Naive thymus-derived CD4-positive, alpha-beta T cell (primary cell): ENCODE results near the gene KIF26A. TPM values are rescaled to one million over a fixed set of nuclear protein-coding genes. Genes with fewer than 3 reads are reported as not detected.

Experiments
- ATAC-seq: fragments of 150-1000 bp; cut with Tn5 transposase; 2 replicates; pipeline ENCODE4 v1.10.0; 2021; ENCODE audit warnings: mild to moderate bottlenecking, moderate library complexity
- CTCF ChIA-PET: fragments of 350-600 bp; sonication (Branson Sonifier 250); formaldehyde crosslinking; loops from one replicate; lab custom pipeline; 2021; ENCODE audit warnings: antibody characterized with exemption; lab: Charles Lee
- POLR2A ChIA-PET: fragments of 350-600 bp; sonication (Branson Sonifier 250); formaldehyde crosslinking; loops from one replicate; lab custom pipeline; 2021; ENCODE audit warnings: antibody characterized with exemption, inconsistent platforms; lab: Charles Lee
- DNase-seq, 9 donors: peaks; one replicate each; pipeline versions ENCODE4 v3.0.0 to v3.0.0-alpha.2; 2020 to 2022; ENCODE audit warnings: mixed read lengths in 1 of 9
- H3K27ac ChIP-seq: one replicate; pipeline ENCODE4 v1.7.0; 2013; ENCODE audit warnings: mild to moderate bottlenecking, low read depth, low read length, moderate library complexity
- H3K27me3 ChIP-seq, 2 donors: one replicate each; pipeline ENCODE4 v1.7.0; 2013; ENCODE audit warnings: low read length in 2 of 2, mild to moderate bottlenecking in 2 of 2, moderate library complexity in 2 of 2; ENCODE audit not compliant: control insufficient read depth in 2 of 2, insufficient read depth in 2 of 2
- H3K36me3 ChIP-seq, 3 experiments: 1 replicate in 2 of 3; 2 replicates in 1 of 3; pipeline ENCODE4 v1.7.0; 2013; ENCODE audit warnings: low read length in 3 of 3, mild to moderate bottlenecking in 3 of 3, moderate library complexity in 1 of 3; ENCODE audit not compliant: insufficient read depth in 3 of 3, control insufficient read depth in 2 of 3
- H3K4me1 ChIP-seq, 2 donors: one replicate each; pipeline ENCODE4 v1.7.0; 2013; ENCODE audit warnings: low read length in 2 of 2, mild to moderate bottlenecking in 2 of 2, moderate library complexity in 1 of 2; ENCODE audit not compliant: control insufficient read depth in 2 of 2, insufficient read depth in 2 of 2
- H3K4me3 ChIP-seq: 2 replicates; pipeline ENCODE4 v1.7.0; 2013; ENCODE audit warnings: mild to moderate bottlenecking, low read length
- H3K9me3 ChIP-seq, 3 experiments: 1 replicate in 2 of 3; 2 replicates in 1 of 3; pipeline ENCODE4 v1.7.0; 2013; ENCODE audit warnings: low read length in 3 of 3; ENCODE audit not compliant: control insufficient read depth in 2 of 3
- H3K27ac Mint-ChIP-seq, 9 donors: one replicate each; pipeline ENCODE4 v1.8.0; 2020 to 2022; ENCODE audit warnings: mixed read lengths in 9 of 9, mild to moderate bottlenecking in 8 of 9, moderate library complexity in 5 of 9, inconsistent platforms in 2 of 9
- H3K27me3 Mint-ChIP-seq, 5 donors: one replicate each; pipeline ENCODE4 v1.8.0; 2021 to 2022; ENCODE audit warnings: mixed read lengths in 5 of 5, mild to moderate bottlenecking in 1 of 5
- H3K36me3 Mint-ChIP-seq, 5 donors: one replicate each; pipeline ENCODE4 v1.8.0; 2020 to 2022; ENCODE audit warnings: mixed read lengths in 5 of 5, mild to moderate bottlenecking in 3 of 5, inconsistent platforms in 1 of 5
- H3K4me1 Mint-ChIP-seq, 7 donors: one replicate each; pipeline ENCODE4 v1.8.0; 2020 to 2022; ENCODE audit warnings: mixed read lengths in 7 of 7, mild to moderate bottlenecking in 3 of 7, inconsistent platforms in 1 of 7
- H3K4me3 Mint-ChIP-seq, 10 donors: one replicate each; pipeline ENCODE4 v1.8.0; 2020 to 2022; ENCODE audit warnings: mild to moderate bottlenecking in 10 of 10, mixed read lengths in 10 of 10, moderate library complexity in 6 of 10, inconsistent platforms in 2 of 10
- H3K9me3 Mint-ChIP-seq, 11 donors: one replicate each; pipeline ENCODE4 v1.8.0; 2020 to 2022; ENCODE audit warnings: mixed read lengths in 11 of 11, mild to moderate bottlenecking in 4 of 11, inconsistent platforms in 1 of 11, moderate library complexity in 1 of 11
- intact Hi-C, 2 donors: fragments of 100-400 bp; cut with micrococcal nuclease; formaldehyde crosslinking; loops; one replicate each; pipeline ENCODE4 v1.15.1; 2023
- polyA plus RNA-seq, 2 donors: library from polyadenylated mRNA; unstranded; fragments of 300-500 nt; fragmentation: Illumina TruSeq; gene quantifications; one replicate each; pipeline ENCODE4 v1.2.3, GENCODE V29; 2021
- total RNA-seq, 6 experiments: library from RNA in 5 of 6; stranded (reverse) in 5 of 6; gene quantifications; 1 replicate in 5 of 6; 2 replicates in 1 of 6; pipeline ENCODE4 v1.2.3 and lab custom pipeline; 2021 to 2026

KIF26A gene
- total and polyA plus RNA-seq, 7 experiments from 2014 or later: 0.13 to 0.53 (median 0.17) TPM; not detected in 4

- H3K27ac Mint-ChIP-seq: no peak overlapping the region
- H3K27me3 Mint-ChIP-seq: no peaks in the 10 kb centered on the region
- ATAC-seq (no peak), DNase-seq (no peak)
- H3K9me3 Mint-ChIP-seq: no peaks in the 10 kb centered on the region
- intact Hi-C loops: no loop called here
- CTCF ChIA-PET: no interaction called here
- Histone ChIP-seq H3K36me3 (no peaks in the 10 kb centered on the region), H3K27me3 (no peaks in the 10 kb centered on the region), H3K4me3 (no peak overlapping the region), H3K9me3 (no peaks in the 10 kb centered on the region), H3K27ac (no peak overlapping the region), H3K4me1 (no peaks in the 10 kb centered on the region)
- POLR2A ChIA-PET: no interaction called here
- no peak overlapping the region for H3K4me3 Mint-ChIP-seq
- H3K4me1 Mint-ChIP-seq: no peaks in the 10 kb centered on the region
- H3K36me3 Mint-ChIP-seq: no peaks in the 10 kb centered on the region
Observed at GRCh38 chr14:104164512-104164911, 26.1 kb downstream of the KIF26A start.

GRCh38 chr14:104166698-104167097, 28.3 kb downstream of the KIF26A start:
- Mint-ChIP-seq H3K4me1 (no peaks in the 10 kb centered on the region), H3K27ac (no peak overlapping the region), H3K36me3 (no peaks in the 10 kb centered on the region), H3K4me3 (no peak overlapping the region), H3K27me3 (no peaks in the 10 kb centered on the region), H3K9me3 (no peaks in the 10 kb centered on the region)
- H3K9me3 ChIP-seq: no peaks in the 10 kb centered on the region
- H3K27me3 ChIP-seq: no peaks in the 10 kb centered on the region
- intact Hi-C loops: no loop called here
- CTCF ChIA-PET: no interaction called here
- DNase-seq (no peak), ATAC-seq (no peak)
- H3K4me1 ChIP-seq: no peaks in the 10 kb centered on the region
- H3K27ac ChIP-seq: no peak overlapping the region
- no peaks in the 10 kb centered on the region for H3K36me3 ChIP-seq
- POLR2A ChIA-PET: no interaction called here
- H3K4me3 ChIP-seq: no peak overlapping the region

- Histone ChIP-seq H3K4me3 (no peak overlapping the region), H3K4me1 (no peaks in the 10 kb centered on the region), H3K27me3 (no peaks in the 10 kb centered on the region), H3K36me3 (no peaks in the 10 kb centered on the region), H3K27ac (no peak overlapping the region), H3K9me3 (no peaks in the 10 kb centered on the region)
- no peak overlapping the region for H3K4me3 Mint-ChIP-seq
- H3K9me3 Mint-ChIP-seq: no peaks in the 10 kb centered on the region
- ChIA-PET CTCF (no interaction called here), POLR2A (no interaction called here)
- DNase-seq (no peak), ATAC-seq (no peak)
- no peaks in the 10 kb centered on the region for H3K36me3 Mint-ChIP-seq
- no peak overlapping the region for H3K27ac Mint-ChIP-seq
- no peaks in the 10 kb centered on the region for H3K27me3 Mint-ChIP-seq
- no peaks in the 10 kb centered on the region for H3K4me1 Mint-ChIP-seq
- intact Hi-C loops: no loop called here
Observed at GRCh38 chr14:104168603-104169002, 30.2 kb downstream of the KIF26A start.

GRCh38 chr14:104169005-104169698, 30.8 kb downstream of the KIF26A start:
- no peaks in the 10 kb centered on the region for H3K27me3 Mint-ChIP-seq
- no peaks in the 10 kb centered on the region for H3K4me1 ChIP-seq
- H3K4me1 Mint-ChIP-seq: no peaks in the 10 kb centered on the region
- DNase-seq (no peak), ATAC-seq (no peak)
- H3K9me3 ChIP-seq: no peaks in the 10 kb centered on the region
- ChIA-PET CTCF (interaction anchor here (0.5 kb wide), 1 partner anchor 40 kb away, joined by 3 read pairs; no protein-coding TSS in a partner anchor), POLR2A (no interaction called here)
- no peaks in the 10 kb centered on the region for H3K27me3 ChIP-seq
- H3K4me3 ChIP-seq: no peak overlapping the region
- intact Hi-C loops: no loop called here
- H3K36me3 Mint-ChIP-seq: no peaks in the 10 kb centered on the region
- H3K4me3 Mint-ChIP-seq: no peak overlapping the region
- H3K27ac Mint-ChIP-seq: no peak overlapping the region
- no peaks in the 10 kb centered on the region for H3K36me3 ChIP-seq
- no peaks in the 10 kb centered on the region for H3K9me3 Mint-ChIP-seq
- H3K27ac ChIP-seq: no peak overlapping the region

DNA sequence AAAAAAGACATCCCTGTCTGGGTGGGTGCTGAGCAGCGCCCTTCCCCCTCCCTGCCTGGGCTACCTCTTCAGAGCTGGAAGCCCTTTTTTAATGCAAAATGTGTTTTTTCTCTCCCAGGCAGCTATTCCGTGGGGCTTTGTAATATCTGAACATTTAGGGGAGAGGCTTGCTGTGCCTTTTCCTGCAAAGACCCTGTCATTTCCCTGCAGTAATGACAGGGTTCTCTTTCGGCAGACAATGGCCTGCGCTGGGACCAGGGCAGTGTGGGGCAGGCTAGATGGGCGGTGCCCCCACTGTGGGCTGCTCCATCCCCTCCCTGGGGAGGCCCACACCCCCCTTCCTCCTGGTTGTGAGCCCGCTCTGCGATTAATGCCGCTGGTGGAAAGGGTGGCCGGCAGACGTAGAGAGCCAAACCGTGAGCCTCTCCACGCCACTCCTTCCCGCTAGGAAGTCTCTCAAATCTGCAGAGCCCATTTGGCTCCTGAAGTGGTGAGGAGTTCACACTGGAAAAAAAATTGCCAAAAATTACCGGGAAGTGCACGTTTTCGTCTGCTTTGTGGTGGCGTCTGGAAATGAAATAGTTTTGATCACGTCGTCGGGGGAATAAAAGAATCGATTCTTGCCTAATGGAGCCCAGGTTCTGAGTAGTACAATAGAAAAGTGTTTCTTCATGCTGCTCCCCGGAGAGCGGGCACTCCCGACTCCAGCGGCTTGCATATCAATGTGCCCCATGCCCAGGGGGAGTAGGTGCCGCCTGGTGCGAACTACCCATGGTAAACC, 31.5 kb downstream of the KIF26A start:
- Mint-ChIP-seq H3K36me3 (no peaks in the 10 kb centered on the region), H3K4me3 (no peak overlapping the region), H3K27me3 (no peaks in the 10 kb centered on the region), H3K27ac (no peak overlapping the region), H3K4me1 (no peaks in the 10 kb centered on the region), H3K9me3 (no peaks in the 10 kb centered on the region)
- ATAC-seq (no peak), DNase-seq (no peak)
- H3K27ac ChIP-seq: no peak overlapping the region
- CTCF ChIA-PET: no interaction called here
- intact Hi-C loops: no loop called here
- H3K4me1 ChIP-seq: no peaks in the 10 kb centered on the region
- POLR2A ChIA-PET: no interaction called here
- no peak overlapping the region for H3K4me3 ChIP-seq
- H3K27me3 ChIP-seq: no peaks in the 10 kb centered on the region
- no peaks in the 10 kb centered on the region for H3K9me3 ChIP-seq
- H3K36me3 ChIP-seq: no peaks in the 10 kb centered on the region

GRCh38 chr14:104171029-104171697, 32.8 kb downstream of the KIF26A start:
- Mint-ChIP-seq H3K4me3 (no peak overlapping the region), H3K4me1 (no peaks in the 10 kb centered on the region), H3K9me3 (no peaks in the 10 kb centered on the region), H3K27me3 (no peaks in the 10 kb centered on the region), H3K27ac (no peak overlapping the region), H3K36me3 (no peaks in the 10 kb centered on the region)
- ChIA-PET CTCF (no interaction called here), POLR2A (no interaction called here)
- H3K4me1 ChIP-seq: no peaks in the 10 kb centered on the region
- ATAC-seq: no peak
- no peak for DNase-seq
- H3K36me3 ChIP-seq: no peaks in the 10 kb centered on the region
- no peak overlapping the region for H3K4me3 ChIP-seq
- H3K27ac ChIP-seq: no peak overlapping the region
- H3K9me3 ChIP-seq: no peaks in the 10 kb centered on the region
- H3K27me3 ChIP-seq: no peaks in the 10 kb centered on the region
- intact Hi-C loops: no loop called here
